ENCODE results near the gene LNP1.

LNP1 gene

GRCh38 chr3:100483529-100483928 is 82.2 kb downstream of the LNP1 start:
- no peak for DNase-seq

GRCh38 chr3:100486808-100487207 is 85.5 kb downstream of the LNP1 start:
- DNase-seq: no peak

GRCh38 chr3:100489118-100489517 is 87.8 kb downstream of the LNP1 start:
- no peak for DNase-seq

- peak; percentile 81 for DNase-seq
Measured at GRCh38 chr3:100492059-100493006, 91.0 kb downstream of the LNP1 start, which contains the start of gene TMEM45A. Gene TMEM45A, plus strand, starts transcription at chr3:100492619. Its CDS starts 62,593 bp downstream, at chr3:100555212.

GRCh38 chr3:100496711-100497261 is 95.4 kb downstream of the LNP1 start:
- no peak for DNase-seq

- no peak for DNase-seq
Measured at GRCh38 chr3:100499651-100500050, 98.3 kb downstream of the LNP1 start.

GRCh38 chr3:100500320-100500880 is 99.1 kb downstream of the LNP1 start:
- no peak for DNase-seq

- DNase-seq: no peak
Measured at GRCh38 chr3:100503448-100503847, 102.1 kb downstream of the LNP1 start.

Measured in activated CD4-positive, alpha-beta T cell treated with anti-CD3 and anti-CD28 coated beads, Interleukin-2, Interleukin-6, amounts not matched to agents 100 ng/mL and 50 ng/mL, durations not matched to agents 16 hours and 8 hours (primary cell).